GM21381 (cell line): ENCODE results near the gene CLDN9.
A peak's percentile ranks its signal among the peaks of the same experiment; 100 is the strongest.

Source experiments
- ATAC-seq: cut with Tn5 transposase; IDR thresholded peaks from one replicate; pipeline ENCODE4 v1.9.1; 2021; ENCODE audit warnings: mild to moderate bottlenecking, moderate library complexity; ENCODE audit not compliant: unreplicated experiment

The CLDN9 gene

DNA sequence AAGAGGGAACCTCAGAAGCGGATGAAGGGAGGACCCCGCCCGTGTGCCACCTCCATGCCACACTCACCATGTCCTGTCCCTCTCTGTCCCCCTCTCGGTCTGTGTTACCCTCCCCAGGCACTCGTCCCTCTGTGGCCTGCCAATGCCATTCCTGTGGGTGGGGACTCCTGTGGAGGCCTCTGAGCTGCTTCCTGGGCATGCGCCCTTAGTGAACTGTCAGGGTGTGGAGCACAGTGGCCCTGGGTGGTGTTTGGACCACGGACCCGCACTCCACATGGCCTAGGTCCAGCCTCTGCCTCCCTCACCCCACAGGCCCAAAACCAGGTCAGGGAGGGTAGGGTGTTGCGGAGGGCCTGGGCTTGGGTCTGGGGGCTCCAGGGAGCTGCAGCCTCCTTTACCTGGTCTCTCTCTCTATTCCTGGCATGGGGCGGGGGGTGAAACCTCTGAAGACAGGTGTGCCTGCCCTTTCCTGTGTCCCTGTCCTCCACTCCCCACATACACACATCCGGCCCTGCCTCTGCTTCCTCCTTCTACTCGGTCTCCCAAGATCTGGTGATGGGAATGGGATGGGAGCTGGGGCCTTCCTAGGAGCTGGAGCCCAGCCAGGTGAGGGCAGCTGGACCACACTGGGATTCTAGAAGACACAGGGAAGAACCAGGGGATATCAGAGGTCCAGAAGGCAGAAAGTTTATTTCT, 21.0 kb upstream of the CLDN9 start:
- no peak for ATAC-seq

DNA sequence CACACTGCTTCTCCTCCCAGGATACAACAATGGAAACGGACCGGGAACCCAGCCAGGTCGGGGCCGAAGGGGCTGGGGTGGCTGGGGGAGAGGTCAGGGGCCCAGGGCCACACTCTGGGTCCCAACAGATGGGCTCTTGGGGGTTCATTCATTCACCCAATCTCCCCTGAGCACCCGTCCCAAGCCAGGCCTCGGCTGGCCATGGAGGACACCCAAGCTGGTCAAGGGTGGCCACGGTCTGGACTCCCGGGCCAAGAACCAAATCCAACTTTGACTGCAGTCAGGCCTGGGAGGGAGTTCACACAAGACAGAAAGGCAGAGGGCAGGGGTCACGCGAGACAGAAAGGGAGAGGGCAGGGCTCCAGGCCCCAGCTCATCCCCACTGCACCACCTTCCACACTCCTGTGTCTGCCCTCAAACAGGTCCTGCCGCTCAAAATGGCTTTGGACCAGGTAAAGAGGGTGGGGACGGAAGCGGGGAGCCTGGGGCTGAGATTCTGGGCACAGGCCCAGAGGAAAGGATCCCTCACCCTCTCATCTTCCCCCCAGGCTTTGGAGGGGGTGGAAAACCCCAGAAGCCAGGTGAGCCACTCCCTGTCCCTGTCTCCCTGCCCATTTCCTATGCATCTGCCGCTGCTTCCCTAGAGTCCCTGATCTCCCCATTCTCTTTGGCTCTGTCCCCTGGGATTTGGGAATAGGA, 20.2 kb upstream of the CLDN9 start:
- ATAC-seq, result no peak

- no peak for ATAC-seq
Measured at GRCh38 chr16:2996298-2996697, 16.4 kb upstream of the CLDN9 start.

- no peak for ATAC-seq
Measured at GRCh38 chr16:2999929-3000328, 12.8 kb upstream of the CLDN9 start.

DNA sequence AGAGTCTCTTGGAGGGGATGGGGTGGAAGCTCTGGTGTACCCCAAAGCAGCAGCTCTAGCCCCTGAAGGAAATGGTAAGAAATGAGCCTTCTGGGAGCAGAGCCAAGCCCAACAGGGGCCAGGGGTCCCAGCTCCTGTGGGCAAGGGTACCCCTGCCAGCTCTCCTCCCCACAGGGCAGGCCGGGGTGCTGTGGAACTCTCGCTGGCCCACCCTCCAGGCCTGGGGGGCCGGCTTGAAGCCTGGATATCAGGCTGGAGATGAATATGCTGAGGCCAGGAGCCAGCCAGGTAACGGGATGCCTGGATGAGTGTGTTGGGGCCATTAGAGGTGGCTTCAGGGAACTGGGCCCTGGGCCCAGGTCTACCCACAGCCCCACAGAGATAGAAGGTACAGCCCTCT, 12.2 kb upstream of the CLDN9 start:
- ATAC-seq, result no peak

DNA sequence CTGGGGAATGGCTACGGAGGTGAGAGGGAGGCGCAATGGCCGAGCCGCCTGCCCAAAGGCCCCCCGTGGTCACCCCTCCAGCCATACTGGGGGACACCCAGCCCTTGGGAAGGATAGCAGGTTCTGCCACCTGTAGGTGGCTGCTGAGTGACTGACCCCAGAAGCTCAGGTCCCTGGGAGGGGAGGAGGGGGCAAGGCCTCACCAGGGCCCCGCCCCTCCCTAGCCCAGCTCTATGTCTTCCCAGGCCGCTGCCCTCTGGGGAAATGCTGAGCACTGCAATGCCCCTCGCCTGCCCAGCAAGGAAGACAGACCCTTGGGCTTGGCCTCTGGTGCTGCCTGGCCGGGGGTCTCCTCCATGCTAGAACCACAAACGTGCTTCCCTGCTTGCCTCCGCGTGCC, 11.4 kb upstream of the CLDN9 start:
- ATAC-seq, result no peak

DNA sequence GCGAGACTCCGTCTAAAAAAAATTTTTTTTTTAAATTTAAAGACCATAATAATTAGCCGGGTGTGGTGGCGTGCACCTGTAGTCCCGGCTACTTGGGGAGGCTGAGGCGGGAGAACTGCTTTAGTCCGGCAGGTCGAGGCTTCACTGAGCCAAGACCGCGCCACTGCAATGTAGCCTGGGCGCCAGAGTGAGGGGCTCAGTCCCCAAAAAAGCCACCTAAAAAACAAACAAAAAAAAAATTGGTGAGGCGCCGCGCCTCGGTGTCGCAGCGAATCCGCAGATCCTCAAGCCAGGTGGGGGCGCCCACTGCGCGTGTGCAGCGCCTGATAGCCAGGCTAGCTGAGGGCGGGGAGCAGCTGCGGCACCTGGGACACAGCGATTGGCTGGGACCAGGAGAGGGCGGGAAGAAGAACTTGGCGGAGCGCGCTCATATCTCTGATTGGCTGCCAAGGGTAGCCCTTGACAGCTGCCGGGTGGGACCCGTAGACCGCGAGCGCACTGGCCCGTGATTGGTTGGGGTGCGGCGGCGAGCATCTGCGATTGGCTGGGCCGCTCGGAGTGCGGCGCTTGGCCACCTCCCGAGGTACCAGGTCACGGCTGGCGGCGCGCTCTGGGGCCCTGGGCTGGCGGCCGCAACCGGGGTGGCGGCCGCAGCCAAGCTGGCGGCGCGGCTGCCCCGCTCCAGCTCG, 9.0 kb upstream of the CLDN9 start:
- peak; percentile 88 for ATAC-seq

- no peak for ATAC-seq
Measured at GRCh38 chr16:3004319-3004718, 8.4 kb upstream of the CLDN9 start.

GRCh38 chr16:3004781-3005284, 7.9 kb upstream of the CLDN9 start:
- no peak for ATAC-seq

DNA sequence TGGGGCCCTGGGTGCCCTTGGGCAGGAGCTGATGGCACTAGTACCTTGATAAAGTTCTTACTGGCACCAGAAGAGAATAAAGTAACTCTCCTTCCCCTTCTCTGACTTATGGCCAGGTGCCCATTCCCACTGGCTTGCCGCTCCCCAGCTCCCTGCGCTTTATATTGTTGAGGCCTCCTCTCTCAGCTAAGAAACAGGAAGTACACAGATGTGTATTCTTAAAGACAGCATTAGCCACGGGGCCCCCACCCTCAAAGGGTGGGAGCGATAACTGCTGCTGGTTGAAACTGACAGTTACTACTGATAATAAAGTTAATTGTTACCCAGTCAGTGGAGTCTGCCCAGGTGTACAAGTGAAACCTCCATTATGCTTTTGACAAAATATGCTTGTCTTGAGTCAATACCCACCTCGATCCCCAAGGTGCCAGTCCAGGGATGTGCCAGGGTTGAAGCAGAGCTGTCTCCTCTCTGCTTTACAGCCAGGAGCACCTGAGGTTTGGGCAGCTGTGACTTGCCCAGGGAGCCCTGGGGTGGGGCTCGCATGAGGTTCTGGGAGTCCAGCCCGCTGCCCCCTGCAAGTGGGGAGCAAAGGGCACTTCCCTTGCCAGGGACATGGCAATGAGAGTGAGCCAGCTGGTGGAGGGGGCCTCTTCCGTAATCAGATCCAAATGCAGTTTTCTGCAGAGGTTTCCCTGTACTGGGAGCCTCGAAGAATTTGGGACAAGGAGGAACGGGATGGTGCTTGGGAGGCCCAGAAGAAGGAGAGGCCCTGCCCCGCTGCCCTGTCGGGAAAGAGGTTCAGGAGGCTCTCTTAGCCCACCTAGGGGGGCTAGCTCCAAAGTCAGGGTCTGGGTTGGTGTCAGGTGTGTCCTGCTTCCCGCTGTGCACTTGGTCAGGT, 5.4 kb upstream of the CLDN9 start:
- no peak for ATAC-seq

GRCh38 chr16:3007957-3008689, 4.6 kb upstream of the CLDN9 start:
- no peak for ATAC-seq

DNA sequence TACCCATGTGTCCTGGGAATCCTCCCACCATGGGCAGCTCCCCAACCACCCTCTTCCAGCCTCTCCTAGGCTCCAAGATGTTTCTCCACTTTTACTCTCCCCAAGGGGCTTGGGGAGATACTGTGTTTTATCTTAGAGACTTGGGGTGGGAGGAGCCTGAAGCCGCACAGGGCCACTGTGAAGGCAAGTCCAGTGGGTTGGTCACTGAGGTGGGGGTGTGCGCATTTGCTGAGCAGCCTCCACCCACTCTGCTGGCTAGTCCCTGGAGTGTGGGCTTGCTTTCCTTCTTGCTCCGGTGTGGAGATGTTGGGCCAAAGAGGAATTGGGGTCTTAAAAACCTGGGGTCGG, 4.1 kb upstream of the CLDN9 start:
- no peak for ATAC-seq

DNA sequence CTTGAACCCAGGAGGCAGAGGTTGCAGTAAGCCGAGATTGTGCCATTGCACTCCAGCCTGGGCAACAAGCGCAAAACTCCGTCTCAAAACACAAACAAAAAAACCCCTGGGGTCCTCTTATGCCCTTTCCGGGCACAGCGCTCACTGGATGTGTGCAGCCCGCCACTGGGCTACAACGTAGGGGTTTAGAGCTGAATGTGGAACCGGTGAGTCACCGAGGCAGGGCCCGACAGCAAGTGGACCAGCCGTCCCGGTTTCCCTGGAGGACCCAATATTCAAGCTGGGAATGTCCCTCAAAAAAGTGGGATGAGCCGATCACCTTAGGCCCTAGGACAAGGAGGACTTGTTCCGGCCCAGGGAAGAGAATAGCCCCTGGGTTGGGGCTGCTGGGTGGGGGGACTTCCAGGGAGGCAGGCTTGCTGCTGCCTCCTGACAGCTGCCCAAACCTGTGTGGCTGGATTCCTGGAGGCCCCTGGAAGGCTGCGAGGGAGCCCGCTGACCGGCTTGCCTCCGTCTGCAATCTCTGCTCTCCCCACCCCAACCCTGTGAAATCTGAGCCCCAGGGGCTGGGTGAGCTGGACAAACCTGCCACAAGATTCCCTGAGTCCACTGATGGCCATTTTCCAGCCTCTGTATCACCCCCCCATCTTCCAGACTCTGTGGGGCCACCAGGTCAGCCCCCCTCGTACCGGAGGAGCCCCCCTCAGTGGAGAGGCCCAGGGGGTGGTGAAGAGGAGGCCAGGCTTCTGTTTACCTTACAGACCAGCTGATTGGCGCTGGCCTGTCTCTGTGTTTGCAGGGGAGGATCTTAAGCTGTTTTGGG, 2.9 kb upstream of the CLDN9 start:
- ATAC-seq, result no peak

GRCh38 chr16:3010510-3010909, 2.2 kb upstream of the CLDN9 start:
- ATAC-seq, result no peak

DNA sequence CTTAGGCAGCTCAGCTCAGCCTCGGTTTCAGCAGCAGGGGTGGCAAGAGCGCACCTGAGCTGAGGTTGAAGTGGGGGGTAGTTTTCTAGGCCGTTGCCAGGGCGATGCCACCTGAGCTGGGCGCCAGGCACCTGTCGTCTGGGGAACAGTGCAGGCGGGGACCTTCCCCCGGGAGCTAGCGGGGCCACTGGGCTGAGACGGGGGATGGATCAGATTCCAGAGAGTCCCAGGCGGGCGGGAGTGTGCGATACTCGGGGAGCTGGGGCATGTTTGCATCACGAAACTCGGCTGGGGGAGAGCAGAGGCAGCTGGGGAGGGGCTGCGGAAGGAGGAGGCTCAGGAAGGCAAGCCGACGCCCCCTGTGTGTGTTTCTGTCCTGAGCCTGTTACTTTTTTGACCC, 477 bp upstream of the CLDN9 start:
- no peak for ATAC-seq

GRCh38 chr16:3013491-3013951, 798 bp downstream of the CLDN9 start:
- no peak for ATAC-seq

DNA sequence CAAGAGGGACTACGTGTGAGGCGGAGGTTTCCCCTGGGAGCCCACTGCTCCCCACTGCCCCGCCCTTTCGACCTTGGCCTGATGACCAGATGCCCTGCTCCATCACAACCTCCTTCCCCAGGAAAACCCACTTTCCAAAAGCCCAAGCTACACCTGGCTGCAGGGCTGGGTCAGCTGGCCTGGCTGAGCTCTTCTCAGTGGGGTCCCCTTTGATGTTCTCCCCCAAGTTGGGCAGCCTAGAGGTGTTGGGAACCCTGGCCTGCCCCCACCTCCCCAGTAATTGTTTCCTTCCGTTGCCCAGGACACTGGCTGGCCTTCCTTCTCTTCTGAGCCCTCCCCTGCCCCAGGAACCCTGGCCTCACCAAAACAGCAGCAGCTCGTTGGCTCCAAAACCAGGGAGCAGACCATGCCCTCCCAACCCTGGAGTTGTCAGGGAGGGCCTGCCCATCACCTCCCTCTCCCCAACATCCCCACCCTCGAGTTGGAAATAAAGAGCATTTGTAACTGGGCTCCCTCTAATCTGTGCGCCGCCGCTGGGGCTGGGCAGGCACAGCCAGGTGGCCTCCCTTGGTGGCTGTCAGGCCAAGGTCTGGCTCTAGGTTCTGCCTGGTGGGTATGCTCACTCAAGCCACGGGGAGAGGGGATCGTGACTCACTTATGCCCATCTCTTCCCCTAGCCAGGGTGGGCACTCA, 1.4 kb downstream of the CLDN9 start:
- no peak for ATAC-seq

DNA sequence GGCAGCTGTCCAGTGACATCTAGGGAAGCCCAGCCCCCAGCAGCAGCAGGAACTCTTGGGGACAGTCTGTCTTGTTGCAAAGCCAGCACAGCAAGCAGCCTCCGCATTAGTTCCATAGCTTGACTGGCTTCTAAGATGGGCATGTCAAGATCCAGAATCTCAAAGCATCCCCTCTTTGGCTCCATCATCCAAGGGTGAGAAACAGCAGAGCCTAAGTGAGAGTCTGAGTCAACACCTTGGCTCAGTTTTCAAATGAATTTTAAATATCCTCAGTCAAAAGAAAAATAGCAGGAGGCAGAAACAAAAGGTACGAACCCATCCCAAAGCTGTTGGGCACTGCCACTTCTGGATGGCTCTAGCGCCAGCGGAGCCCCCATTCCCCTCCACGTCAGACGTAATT, 2.2 kb downstream of the CLDN9 start:
- ATAC-seq, result no peak
